ENCODE measurements around the gene IQCN.

IQCN gene, protein sequence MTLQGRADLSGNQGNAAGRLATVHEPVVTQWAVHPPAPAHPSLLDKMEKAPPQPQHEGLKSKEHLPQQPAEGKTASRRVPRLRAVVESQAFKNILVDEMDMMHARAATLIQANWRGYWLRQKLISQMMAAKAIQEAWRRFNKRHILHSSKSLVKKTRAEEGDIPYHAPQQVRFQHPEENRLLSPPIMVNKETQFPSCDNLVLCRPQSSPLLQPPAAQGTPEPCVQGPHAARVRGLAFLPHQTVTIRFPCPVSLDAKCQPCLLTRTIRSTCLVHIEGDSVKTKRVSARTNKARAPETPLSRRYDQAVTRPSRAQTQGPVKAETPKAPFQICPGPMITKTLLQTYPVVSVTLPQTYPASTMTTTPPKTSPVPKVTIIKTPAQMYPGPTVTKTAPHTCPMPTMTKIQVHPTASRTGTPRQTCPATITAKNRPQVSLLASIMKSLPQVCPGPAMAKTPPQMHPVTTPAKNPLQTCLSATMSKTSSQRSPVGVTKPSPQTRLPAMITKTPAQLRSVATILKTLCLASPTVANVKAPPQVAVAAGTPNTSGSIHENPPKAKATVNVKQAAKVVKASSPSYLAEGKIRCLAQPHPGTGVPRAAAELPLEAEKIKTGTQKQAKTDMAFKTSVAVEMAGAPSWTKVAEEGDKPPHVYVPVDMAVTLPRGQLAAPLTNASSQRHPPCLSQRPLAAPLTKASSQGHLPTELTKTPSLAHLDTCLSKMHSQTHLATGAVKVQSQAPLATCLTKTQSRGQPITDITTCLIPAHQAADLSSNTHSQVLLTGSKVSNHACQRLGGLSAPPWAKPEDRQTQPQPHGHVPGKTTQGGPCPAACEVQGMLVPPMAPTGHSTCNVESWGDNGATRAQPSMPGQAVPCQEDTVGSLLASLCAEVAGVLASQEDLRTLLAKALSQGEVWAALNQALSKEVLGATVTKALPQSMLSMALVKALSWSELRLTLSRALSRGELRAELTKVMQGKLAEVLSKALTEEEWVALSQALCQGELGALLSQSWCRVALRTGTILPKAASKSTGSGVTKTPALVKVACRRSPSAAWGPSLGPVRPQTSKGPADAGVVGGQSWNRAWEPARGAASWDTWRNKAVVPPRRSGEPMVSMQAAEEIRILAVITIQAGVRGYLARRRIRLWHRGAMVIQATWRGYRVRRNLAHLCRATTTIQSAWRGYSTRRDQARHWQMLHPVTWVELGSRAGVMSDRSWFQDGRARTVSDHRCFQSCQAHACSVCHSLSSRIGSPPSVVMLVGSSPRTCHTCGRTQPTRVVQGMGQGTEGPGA (N-terminal part only)

DNA sequence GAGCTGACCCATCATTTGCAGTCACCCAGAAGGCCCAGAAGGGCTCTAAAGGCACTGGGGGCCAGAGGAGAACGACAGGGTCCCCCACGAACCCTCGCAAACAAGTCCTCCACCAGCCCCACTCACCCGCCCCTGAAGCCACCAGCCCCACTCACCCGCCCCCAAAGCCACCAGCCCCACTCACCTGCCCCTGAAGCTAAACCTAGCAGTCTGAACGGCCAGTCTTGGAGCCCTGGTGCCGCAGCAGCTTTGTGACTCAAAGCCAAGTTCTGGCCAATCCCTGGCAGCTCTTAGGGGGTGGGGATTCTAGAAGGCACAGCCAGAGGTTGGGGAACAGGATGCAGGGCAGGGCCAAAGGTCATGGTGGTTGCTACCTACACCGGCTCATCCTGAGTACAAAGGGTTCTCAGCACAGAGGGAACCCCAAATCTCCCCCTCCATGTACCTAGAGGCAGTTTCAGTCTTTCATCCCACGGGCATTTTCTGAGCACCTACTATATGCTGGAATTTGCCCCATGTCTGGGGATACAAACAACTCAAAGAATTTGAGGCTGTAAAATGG, at the start of gene IQCN:
IQCN (minus strand) TSS at position 234 of the 562 bp plus-strand sequence. CDS start 4,974 bp downstream, outside the sequence.
- DNase-seq, result no peak

GRCh38 chr19:18322759-18323460, 48.7 kb upstream of the IQCN start, which contains the start of gene LSM4:
TSS of gene LSM4 (minus strand) at chr19:18323076. CDS start at chr19:18323020, 56 bp downstream.
- DNase-seq, result peak; percentile 97

DNA sequence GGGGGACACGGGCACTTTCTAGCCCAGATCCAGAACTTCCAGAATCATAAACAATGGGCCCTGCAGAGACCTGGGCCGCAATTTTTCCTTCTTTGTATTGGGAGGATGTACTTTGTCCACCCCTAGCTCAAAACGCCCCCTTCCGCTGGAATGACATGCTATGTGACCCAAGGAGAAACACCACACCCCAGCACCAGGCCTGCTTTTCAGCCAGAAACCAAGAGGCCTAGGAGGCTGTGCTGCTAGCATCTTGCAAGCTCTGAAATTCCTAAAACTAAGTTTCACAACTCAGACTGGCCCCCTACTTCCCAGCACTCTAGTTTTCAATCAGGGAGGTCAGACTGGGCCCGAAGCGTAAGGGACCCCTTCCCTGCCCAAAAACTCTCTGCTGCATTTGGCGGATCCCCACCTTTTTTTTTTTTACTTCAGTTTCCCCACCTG, 48.1 kb upstream of the IQCN start:
- peak; percentile 25 for DNase-seq

DNA sequence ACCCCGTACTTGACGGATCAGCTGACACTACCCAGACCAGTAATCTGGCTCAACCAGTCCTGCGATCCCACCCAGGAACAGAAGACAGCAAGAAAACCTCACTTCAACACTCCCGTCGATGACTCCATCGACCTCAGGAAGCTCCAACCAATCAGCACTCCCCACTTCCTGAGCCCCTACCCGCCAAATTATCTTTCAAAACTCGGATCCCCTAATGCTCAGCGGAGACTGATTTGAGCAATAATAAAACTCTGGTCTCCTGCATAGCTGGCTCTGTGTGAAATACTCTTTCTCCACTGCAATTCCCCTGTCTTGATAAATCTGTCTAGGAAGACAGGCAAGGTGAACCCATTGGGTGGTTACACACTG, 47.5 kb upstream of the IQCN start:
- DNase-seq, result no peak

- no peak for DNase-seq
Observed at GRCh38 chr19:18320865-18321733, 46.8 kb upstream of the IQCN start.

DNA sequence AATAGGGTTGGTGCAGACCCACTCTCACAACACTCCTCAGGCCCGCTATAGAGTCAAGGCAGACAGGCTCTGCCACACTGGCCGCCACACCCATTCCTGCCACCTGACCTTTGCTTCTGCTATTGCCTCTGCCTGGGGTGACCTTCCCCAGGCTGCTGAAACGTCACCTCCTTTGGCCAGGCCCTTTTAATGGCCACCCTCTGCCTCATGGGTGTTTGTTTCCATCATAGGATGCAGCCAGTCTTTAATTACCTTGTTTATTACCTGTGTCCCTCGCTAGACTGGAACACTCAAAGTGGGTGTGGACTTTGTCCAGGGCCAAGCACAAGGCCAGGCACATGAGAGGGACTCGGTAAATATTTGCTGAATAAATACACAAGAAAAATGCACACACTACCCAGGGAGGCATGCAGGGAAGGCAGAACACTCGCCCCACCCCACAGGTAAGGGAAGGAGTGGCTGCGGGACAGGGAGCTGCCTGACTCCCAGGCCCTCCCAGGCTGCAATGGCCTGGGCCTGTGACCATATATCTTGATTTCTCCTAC, 45.4 kb upstream of the IQCN start:
- DNase-seq, result no peak

GRCh38 chr19:18317961-18318800, 43.9 kb upstream of the IQCN start:
- DNase-seq, result no peak

DNA sequence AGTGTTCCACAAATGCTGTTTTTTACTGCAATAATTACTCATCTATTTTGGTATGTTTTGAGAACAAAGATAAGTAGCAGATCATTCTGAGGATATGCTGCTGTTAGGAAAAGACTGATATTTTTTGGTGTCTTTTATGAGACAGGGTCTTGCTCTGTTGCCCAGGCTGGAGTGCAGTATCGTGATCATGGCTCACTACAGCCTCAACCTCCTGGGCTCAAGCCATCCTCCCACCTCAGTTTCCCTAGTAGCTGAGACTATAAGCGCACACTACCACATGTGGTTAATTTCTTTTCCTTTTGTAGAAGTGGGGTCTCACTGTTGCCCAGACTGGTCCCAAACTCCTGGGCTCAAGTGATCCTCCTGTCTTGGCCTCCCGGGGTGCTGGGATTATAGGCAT, 39.1 kb upstream of the IQCN start:
- DNase-seq, result no peak

- DNase-seq, result no peak
Observed at GRCh38 chr19:18312092-18312534, 37.9 kb upstream of the IQCN start.

GRCh38 chr19:18311502-18312091, 37.3 kb upstream of the IQCN start:
- DNase-seq, result no peak

DNA sequence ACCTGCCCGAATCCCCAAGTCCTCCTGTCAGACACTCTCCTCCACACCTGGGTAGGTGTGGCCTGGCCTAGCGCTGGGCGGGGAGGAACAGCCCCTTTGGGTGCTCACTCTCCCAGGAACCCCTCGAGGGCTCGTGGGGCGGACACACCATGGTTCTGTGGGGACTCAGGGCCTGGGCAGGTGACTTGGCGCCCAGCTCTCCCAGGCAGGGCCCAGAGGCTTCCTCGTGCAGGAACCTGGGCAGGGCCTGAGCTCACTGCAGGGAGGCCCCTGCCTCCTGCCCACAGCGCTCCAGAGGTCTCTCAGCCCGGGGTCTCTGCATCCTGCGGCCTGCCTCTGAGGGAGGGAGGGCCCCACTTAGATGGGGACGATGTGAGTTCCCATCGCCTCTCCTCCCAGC, 36.7 kb upstream of the IQCN start:
- no peak for DNase-seq

- no peak for DNase-seq
Observed at GRCh38 chr19:18310118-18310909, 36.1 kb upstream of the IQCN start.

DNA sequence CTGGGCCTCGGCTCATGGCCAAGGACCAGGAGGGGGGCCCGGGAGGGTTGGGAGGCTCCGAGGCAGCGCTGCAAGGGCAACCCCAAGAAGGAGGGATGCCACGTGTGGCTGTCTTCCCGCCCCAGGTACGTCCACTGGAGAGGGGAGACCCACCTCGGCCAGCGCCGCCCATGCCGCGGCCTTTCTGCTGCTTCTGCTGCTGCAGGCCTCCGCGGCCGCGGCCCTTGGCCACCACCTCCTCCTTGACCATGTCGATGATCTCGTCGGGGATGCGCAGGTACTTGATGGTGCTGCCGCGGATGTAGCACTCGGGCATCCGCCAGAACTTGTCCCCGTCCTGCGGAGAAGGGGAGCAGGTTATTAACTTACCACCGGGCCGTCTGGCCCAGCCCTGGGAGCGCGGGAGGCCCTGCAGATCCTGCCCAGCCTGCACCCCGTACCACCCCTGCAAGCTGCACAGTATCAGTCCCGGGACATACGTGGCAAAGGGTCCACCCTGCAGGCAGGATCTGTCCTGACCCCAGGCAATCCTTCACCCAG, 35.3 kb upstream of the IQCN start:
- no peak for DNase-seq

GRCh38 chr19:18308948-18309325, 34.7 kb upstream of the IQCN start:
- DNase-seq, result no peak

DNA sequence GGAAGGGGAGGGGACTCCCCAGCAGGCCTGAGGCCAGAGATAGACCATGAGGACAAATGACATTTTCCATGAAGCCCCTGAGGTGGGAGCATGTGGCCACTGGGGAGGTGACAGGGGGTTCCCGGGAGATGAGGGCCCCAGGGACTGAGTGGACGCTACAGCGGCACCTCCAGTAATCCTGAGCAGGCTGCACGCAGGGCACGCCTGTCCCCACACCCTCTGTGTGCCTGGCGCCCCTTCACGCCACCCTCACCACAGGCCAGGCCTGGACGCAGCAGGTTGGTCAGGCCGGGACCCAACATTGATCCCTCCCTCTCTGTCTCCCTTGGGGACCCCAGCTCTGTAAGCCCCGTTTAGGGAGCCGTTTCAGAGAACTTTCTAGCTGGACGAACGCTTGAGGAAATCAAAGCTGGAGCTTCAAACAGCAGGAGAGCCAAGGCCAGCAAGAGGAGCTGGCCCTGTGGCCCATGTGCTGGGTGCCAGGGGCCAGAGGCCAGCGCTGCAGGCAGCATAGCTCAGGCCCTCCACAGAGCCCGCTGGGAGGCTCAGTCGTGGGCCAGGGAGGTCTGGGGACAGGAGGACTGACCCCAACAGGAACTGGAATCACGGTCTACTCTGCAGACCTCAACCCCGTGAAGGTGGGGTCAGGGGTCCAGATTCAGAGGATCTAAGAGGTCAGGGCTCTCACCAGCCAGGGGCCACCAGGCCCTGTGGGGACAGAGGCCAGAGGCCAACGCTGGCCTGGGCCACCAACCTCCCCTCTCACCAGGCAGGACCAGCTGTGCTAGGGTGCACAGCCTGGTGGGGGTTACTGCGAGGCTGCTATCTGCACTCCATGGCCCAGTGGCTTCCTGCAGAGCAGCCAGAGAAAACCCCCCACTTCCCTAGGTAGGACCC, 34.0 kb upstream of the IQCN start:
- no peak for DNase-seq

- DNase-seq, result no peak
Observed at GRCh38 chr19:18307271-18307681, 33.0 kb upstream of the IQCN start.

DNA sequence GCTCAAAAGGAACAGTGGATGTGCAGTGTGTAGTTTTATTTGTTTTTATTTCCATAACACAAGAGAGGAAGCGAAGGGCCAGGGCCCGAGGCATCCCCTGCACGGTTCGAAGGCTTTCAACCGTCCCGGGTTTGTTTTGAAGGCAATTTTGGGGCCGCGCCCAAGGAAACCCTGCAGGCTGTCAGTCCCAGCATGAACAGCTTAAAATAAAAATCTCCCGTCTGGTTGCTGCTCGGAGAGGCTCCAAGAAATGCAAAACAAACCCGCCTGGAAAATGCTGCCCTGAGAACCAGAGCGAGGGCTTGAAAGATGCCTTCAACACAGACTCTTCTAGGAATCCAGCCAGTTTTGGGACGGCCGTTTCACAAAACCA, 32.6 kb upstream of the IQCN start:
- no peak for DNase-seq
